Body of pancreas (tissue), 4 donors: ENCODE data around the gene MTX1. TPM values are rescaled to one million over a fixed set of nuclear protein-coding genes. Genes with fewer than 3 reads are reported as not detected.
"Not testable (repeated sequence)": the region's sequence is repeated elsewhere in the genome, so short reads cannot be mapped to it uniquely, and the experiment has no call there.

Source experiments
- ATAC-seq: fragments of 150-250 bp; one replicate; pipeline ENCODE4 v1.9.1; 2016
- DNase-seq, 4 donors: peaks; one replicate each; pipeline ENCODE4 v3.0.0-alpha.2; 2019
- H3K27ac ChIP-seq, 4 donors: fragments of 200-600 bp; sonication (generic); 1 replicate in 3 of 4; 2 replicates in 1 of 4; pipeline versions ENCODE4 v1.5.1 to v1.6.1; 2016 to 2019; ENCODE audit warnings: mild to moderate bottlenecking in 1 of 4, mixed read lengths in 1 of 4, moderate library complexity in 1 of 4
- H3K27me3 ChIP-seq, 2 donors: fragments of 200-600 bp; sonication (generic); one replicate each; pipeline ENCODE4 v1.6.0; 2016; ENCODE audit warnings: mild to moderate bottlenecking in 1 of 2
- H3K36me3 ChIP-seq, 2 donors: fragments of 200-600 bp; sonication (generic); replicated peaks in 1 of 2; 2 replicates each; pipeline ENCODE4 v1.5.1; 2016; ENCODE audit warnings: low read depth in 2 of 2; ENCODE audit not compliant: insufficient read depth in 1 of 2
- H3K4me1 ChIP-seq: fragments of 200-600 bp; sonication (generic); one replicate; pipeline ENCODE4 v1.6.0; 2016
- H3K4me3 ChIP-seq, 2 donors: fragments of 200-600 bp; sonication (generic); 1 replicate in 1 of 2; 2 replicates in 1 of 2; pipeline ENCODE4 v1.5.1; 2016 to 2019
- H3K9me3 ChIP-seq, 3 donors: fragments of 200-600 bp; sonication (generic); 1 replicate in 2 of 3; 2 replicates in 1 of 3; pipeline ENCODE4 v1.5.1; 2016
- POLR2A ChIP-seq, 3 donors: fragments of 450-650 bp; IDR thresholded peaks; one replicate each; pipeline ENCODE4 v1.6.1; 2016; ENCODE audit warnings: antibody characterized with exemption in 3 of 3, mild to moderate bottlenecking in 2 of 3
- WGBS, 2 donors: methylation state at CpG; one replicate each; pipeline ENCODE4 v1.1.5; 2017; 5-methylcytosine and 5-hydroxymethylcytosine counted together
- intact Hi-C: fragments of 100-400 bp; cut with DNase I; formaldehyde crosslinking; loops from one replicate; pipeline ENCODE4 v1.15.1; 2023
- total RNA-seq, 2 donors: library from RNA; depleted of rRNA; stranded (reverse); fragments of >200 nt; gene quantifications; one replicate each; pipeline ENCODE4 v1.1.0, GENCODE V29; 2016
- TF ChIP-seq, protein P1 (sequence below), 7 experiments: fragments of 450-650 bp in 4 of 7; fragments of 200-600 bp in 3 of 7; sonication (generic) in 3 of 7; IDR thresholded peaks; one replicate each; pipeline ENCODE4 v1.5.1; 2016 to 2019; ENCODE audit warnings: antibody characterized with exemption in 7 of 7

MTX1 gene
- total RNA-seq, 2 donors from 2014 or later = 5.9 to 16.3 TPM

- H3K27ac ChIP-seq = peak overlapping the region; percentile 86 to 94 (median 92)
- 38 to 55% methylated on average over 4 of the region's 14 CpGs for WGBS, 2 donors
- ATAC-seq = no peak
These were observed 20.2 kb upstream of the MTX1 start for GRCh38 chr1:155188268-155188667.

DNA sequence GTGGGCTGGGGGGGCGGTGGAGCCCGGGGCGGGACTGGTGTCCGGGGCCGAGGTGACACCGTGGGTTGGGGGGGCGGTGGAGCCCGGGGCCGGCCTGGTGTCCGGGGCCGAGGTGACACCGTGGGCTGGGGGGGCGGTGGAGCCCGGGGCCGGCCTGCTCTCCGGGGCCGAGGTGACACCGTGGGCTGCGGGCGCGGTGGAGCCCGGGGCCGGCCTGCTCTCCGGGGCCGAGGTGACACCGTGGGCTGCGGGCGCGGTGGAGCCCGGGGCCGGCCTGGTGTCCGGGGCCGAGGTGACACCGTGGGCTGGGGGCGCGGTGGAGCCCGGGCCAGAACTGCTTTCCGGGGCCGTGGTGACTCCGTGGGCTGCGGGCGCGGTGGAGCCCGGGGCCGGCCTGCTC is 18.6 kb upstream of the MTX1 start:
- Histone ChIP-seq H3K4me1 (peaks cover 62% of the 10 kb centered on the region), H3K27ac (peak overlapping the region; percentile 10 to 63 (median 58))
- intact Hi-C loops, ATAC-seq, H3K9me3 ChIP-seq, H3K36me3 ChIP-seq, H3K27me3 ChIP-seq, H3K4me3 ChIP-seq, DNase-seq: not testable (repeated sequence)
- WGBS, 2 donors = 36 to 38% methylated on average over 23 of the region's 45 CpGs

More at GRCh38 chr1:155188268-155188667, 20.2 kb upstream of the MTX1 start:
- intact Hi-C loops = no loop called here
- Histone ChIP-seq H3K4me1 (peaks cover 57% of the 10 kb centered on the region), H3K27me3 (no peaks in the 10 kb centered on the region), H3K9me3 (no peaks in the 10 kb centered on the region), H3K36me3 (no peaks in the 10 kb centered on the region), H3K4me3 (no peak overlapping the region)
- DNase-seq = peak in 2 of 4 donors; percentile 42 to 47
- TF ChIP-seq, protein P1, sequence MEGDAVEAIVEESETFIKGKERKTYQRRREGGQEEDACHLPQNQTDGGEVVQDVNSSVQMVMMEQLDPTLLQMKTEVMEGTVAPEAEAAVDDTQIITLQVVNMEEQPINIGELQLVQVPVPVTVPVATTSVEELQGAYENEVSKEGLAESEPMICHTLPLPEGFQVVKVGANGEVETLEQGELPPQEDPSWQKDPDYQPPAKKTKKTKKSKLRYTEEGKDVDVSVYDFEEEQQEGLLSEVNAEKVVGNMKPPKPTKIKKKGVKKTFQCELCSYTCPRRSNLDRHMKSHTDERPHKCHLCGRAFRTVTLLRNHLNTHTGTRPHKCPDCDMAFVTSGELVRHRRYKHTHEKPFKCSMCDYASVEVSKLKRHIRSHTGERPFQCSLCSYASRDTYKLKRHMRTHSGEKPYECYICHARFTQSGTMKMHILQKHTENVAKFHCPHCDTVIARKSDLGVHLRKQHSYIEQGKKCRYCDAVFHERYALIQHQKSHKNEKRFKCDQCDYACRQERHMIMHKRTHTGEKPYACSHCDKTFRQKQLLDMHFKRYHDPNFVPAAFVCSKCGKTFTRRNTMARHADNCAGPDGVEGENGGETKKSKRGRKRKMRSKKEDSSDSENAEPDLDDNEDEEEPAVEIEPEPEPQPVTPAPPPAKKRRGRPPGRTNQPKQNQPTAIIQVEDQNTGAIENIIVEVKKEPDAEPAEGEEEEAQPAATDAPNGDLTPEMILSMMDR (IDR thresholded peaks at IDR 0.05) = no peak
- TF ChIP-seq POLR2A (IDR thresholded peaks at IDR 0.05) = peak in 2 of 3 donors; percentile 19 to 32

GRCh38 chr1:155191904-155192303 is 16.6 kb upstream of the MTX1 start:
- H3K4me1 ChIP-seq = peaks cover 59% of the 10 kb centered on the region
- ATAC-seq = no peak
- intact Hi-C loops = no loop called here
- H3K27me3 ChIP-seq = no peaks in the 10 kb centered on the region
- TF ChIP-seq, protein P1 (IDR thresholded peaks at IDR 0.05) = no peak
- TF ChIP-seq POLR2A (IDR thresholded peaks at IDR 0.05) = no peak
- H3K4me3 ChIP-seq = peak overlapping the region; percentile 9 to 17
- peak in 3 of 4 donors; percentile 58 to 64 (median 61) for DNase-seq
- WGBS, 2 donors = 18 to 45% methylated on average over 8 of the region's 17 CpGs
- H3K36me3 ChIP-seq = no peaks in the 10 kb centered on the region
- no peaks in the 10 kb centered on the region for H3K9me3 ChIP-seq
- H3K27ac ChIP-seq = peak overlapping the region; percentile 93 to 98 (median 95)

- intact Hi-C loops = no loop called here
- ATAC-seq = peak; percentile 69
These were observed 15.9 kb upstream of the MTX1 start for GRCh38 chr1:155192346-155193274.

More at GRCh38 chr1:155192346-155193274, 15.9 kb upstream of the MTX1 start:
- H3K4me3 ChIP-seq = peak overlapping the region; percentile 9 to 17
- peak; percentile 82 to 94 (median 91) for DNase-seq
- H3K9me3 ChIP-seq = no peaks in the 10 kb centered on the region
- 14 to 16% methylated on average over 9 to 20 of the region's 20 CpGs for WGBS, 2 donors
- H3K27me3 ChIP-seq = no peaks in the 10 kb centered on the region
- H3K4me1 ChIP-seq = peaks cover 59% of the 10 kb centered on the region
- H3K36me3 ChIP-seq = no peaks in the 10 kb centered on the region
- TF ChIP-seq POLR2A (IDR thresholded peaks at IDR 0.05) = peak; percentile 61 to 67 (median 65)
- TF ChIP-seq, protein P1 (IDR thresholded peaks at IDR 0.05) = no peak
- peak overlapping the region; percentile 93 to 98 (median 95) for H3K27ac ChIP-seq
